LNCAP (cell line): ENCODE measurements around the gene HOXD13.

Experiments
- TF ChIP-seq, protein P1 (sequence below): fragments of 450-650 bp; IDR thresholded peaks from 2 replicates; pipeline ENCODE4 v1.5.1; 2017; ENCODE audit warnings: mild to moderate bottlenecking

HOXD13 gene

GRCh38 chr2:176103742-176104315 lies 11.3 kb downstream of the HOXD13 start:
- TF ChIP-seq, protein P1, sequence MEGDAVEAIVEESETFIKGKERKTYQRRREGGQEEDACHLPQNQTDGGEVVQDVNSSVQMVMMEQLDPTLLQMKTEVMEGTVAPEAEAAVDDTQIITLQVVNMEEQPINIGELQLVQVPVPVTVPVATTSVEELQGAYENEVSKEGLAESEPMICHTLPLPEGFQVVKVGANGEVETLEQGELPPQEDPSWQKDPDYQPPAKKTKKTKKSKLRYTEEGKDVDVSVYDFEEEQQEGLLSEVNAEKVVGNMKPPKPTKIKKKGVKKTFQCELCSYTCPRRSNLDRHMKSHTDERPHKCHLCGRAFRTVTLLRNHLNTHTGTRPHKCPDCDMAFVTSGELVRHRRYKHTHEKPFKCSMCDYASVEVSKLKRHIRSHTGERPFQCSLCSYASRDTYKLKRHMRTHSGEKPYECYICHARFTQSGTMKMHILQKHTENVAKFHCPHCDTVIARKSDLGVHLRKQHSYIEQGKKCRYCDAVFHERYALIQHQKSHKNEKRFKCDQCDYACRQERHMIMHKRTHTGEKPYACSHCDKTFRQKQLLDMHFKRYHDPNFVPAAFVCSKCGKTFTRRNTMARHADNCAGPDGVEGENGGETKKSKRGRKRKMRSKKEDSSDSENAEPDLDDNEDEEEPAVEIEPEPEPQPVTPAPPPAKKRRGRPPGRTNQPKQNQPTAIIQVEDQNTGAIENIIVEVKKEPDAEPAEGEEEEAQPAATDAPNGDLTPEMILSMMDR, result no peak

DNA sequence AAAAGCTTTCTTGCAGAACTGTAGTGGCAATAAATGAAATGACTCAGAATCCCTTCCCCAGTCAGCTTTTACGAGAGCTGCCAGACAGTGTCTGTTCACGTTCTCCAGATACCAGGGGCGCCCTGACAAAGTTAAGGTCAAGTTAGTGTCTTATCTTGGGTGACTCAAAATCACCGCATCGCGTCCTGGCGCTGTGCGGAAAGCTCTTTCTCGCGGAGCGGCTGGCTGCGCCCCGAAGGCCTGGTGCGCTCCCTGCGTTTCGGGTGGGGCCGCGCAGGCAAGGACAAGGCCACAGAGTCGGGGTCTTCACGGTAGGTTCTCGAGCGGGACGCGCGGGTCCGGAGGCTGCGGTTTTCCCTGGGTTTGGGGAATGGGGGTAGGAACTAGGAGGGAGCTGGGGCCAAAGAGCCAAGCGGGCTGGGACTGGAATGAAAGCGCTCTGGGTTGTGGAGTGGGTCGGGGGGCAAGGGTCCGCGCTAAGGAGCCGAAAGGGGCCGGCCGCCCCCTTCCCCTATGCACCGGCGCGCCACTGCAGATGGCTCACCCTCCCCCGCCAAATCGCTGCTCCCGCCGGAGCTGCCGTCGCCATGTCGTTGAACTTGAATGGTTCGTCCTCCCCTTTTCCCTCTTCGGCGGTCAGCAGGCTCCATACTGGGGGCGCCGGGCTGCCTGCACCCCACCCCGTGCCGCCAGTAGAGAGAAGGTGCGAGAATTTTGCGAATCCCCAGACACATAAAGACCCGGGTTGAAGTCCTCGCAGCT lies 12.0 kb downstream of the HOXD13 start:
- TF ChIP-seq, protein P1, result no peak

DNA sequence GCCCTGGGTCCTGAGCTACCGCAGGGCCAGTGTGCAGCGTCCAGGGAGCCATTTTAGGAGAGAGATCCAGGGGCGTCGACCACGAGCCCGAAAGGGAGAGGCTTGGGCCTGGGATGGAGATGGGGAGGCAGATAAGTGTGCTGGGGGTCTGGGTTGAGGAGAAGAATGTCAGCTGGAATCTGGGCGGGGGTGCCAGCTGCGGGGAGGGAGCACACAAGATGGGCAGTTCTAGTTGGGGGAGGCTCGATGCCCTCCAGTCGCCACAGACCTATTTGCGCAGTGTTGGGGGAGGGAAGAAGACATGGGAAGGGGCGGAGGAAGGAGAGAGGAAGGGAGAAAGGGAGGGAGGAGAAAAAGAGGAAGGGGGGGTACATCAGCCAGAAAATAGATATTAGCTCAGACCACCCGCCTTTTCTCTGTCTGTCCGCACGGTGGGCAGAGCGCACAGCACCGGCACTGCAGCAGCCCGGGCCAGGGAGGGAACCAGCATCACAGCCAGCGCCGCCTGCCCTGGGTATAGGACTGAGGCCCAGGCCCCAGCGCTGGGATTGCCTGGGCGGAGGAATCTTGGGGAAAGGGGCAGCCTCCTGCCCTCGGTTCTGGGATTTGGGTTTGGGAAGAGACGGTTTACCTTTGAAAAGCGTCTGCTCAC lies 12.7 kb downstream of the HOXD13 start:
- TF ChIP-seq, protein P1, result no peak

- TF ChIP-seq, protein P1, result no peak
Observed at GRCh38 chr2:176105730-176106580, 13.4 kb downstream of the HOXD13 start.

DNA sequence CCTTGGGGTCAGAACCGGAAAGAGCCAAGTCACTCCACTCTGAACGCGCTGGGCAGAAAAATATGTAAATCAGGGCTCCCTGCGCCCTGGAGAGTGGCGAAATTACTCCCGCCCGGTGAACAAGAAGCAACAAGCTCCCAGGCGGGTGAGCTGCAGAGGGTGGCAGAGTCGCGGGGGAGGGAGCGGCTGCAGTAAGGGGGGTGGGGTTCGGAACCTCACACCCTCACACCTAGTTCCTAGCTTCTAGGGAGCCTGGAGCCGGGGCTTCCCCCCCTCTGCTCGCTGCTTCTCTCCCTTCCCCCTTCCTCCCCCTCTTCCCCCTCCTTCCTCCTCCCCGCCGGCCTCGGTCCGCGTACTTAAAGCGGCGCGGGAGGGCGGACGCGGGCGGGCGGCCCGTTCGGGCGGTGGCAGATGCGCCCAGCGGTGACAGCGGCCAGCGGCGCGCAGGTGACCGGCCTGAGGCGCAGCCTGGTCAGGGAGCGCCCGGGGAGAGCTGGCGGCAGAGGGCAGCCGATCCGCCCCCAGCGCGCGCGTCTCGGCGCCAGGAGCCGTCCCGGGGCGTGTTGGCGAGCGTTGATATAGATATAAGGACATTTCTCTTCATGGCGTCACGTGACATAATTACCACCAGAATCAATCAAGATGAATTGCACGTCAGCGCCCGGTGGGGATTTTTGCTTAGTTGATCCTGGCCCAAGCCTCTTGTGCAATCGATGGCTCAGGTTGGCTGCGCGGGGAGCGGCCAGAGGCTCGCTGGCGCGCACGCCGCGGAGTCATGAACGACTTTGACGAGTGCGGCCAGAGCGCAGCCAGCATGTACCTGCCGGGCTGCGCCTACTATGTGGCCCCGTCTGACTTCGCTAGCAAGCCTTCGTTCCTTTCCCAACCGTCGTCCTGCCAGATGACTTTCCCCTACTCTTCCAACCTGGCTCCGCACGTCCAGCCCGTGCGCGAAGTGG lies 14.3 kb downstream of the HOXD13 start, which contains the start of gene HOXD11:
TSS of gene HOXD11 (plus strand) at position 700 of the 959 bp plus-strand sequence. CDS start at position 776, 76 bp downstream.
- TF ChIP-seq, protein P1, result no peak

DNA sequence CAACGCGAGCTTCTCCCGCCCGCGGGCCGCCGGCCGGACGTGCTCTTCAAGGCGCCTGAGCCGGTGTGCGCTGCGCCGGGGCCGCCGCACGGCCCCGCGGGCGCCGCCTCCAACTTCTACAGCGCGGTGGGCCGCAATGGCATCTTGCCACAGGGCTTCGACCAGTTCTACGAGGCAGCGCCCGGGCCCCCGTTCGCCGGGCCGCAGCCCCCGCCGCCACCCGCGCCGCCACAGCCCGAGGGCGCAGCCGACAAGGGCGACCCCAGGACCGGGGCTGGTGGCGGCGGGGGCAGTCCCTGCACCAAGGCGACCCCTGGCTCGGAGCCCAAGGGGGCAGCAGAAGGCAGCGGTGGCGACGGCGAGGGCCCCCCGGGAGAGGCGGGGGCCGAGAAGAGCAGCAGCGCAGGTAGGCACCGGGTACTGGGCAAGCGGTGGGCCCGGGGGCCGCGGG lies 15.2 kb downstream of the HOXD13 start:
- TF ChIP-seq, protein P1, result no peak
